22Rv1 (cell line): ENCODE data around the gene HS6ST2.
A peak's percentile ranks its signal among the peaks of the same experiment; 100 is the strongest.

Source experiments
- H3K27ac ChIP-seq: fragments of 450-650 bp; 2 replicates; pipeline ENCODE4 v1.5.1; 2017
- ZFX ChIP-seq: fragments of 450-650 bp; IDR thresholded peaks from 2 replicates; pipeline ENCODE4 v1.6.1; 2017; ENCODE audit warnings: antibody characterized with exemption, borderline replicate concordance
- TF ChIP-seq, protein P1 (sequence below): fragments of 450-650 bp; IDR thresholded peaks from 2 replicates; pipeline ENCODE4 v1.5.1; 2017; ENCODE audit warnings: mild to moderate bottlenecking

HS6ST2 gene

DNA sequence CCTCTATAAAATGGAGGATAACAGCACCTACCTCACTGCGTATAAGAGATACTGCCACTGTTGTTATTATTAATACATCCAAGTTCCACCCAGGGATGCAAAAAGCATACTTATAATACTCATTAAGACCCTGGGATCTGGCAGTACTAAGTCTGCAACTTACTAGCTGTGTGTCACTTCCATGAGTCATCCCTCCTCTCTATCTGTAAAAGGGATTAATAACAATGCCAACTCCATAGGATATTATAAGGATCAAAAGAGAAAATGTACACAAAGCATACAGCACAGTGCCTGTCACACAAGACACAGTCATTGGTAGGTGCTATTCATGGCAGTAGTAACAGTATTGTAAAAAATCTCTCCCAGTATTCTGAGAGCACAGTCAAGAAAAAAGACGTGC is 216.7 kb downstream of the HS6ST2 start:
- TF ChIP-seq, protein P1, sequence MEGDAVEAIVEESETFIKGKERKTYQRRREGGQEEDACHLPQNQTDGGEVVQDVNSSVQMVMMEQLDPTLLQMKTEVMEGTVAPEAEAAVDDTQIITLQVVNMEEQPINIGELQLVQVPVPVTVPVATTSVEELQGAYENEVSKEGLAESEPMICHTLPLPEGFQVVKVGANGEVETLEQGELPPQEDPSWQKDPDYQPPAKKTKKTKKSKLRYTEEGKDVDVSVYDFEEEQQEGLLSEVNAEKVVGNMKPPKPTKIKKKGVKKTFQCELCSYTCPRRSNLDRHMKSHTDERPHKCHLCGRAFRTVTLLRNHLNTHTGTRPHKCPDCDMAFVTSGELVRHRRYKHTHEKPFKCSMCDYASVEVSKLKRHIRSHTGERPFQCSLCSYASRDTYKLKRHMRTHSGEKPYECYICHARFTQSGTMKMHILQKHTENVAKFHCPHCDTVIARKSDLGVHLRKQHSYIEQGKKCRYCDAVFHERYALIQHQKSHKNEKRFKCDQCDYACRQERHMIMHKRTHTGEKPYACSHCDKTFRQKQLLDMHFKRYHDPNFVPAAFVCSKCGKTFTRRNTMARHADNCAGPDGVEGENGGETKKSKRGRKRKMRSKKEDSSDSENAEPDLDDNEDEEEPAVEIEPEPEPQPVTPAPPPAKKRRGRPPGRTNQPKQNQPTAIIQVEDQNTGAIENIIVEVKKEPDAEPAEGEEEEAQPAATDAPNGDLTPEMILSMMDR = no peak
- TF ChIP-seq ZFX = no peak
- H3K27ac ChIP-seq = no peak overlapping the region

- no peak overlapping the region for H3K27ac ChIP-seq
- TF ChIP-seq, protein P1 = peak; percentile 69
- no peak for TF ChIP-seq ZFX
These were observed 217.9 kb downstream of the HS6ST2 start for GRCh38 chrX:132740316-132741123.

GRCh38 chrX:132738951-132739350 is 219.5 kb downstream of the HS6ST2 start:
- no peak overlapping the region for H3K27ac ChIP-seq
- no peak for TF ChIP-seq ZFX
- TF ChIP-seq, protein P1 = no peak

GRCh38 chrX:132737743-132738142 is 220.7 kb downstream of the HS6ST2 start:
- TF ChIP-seq, protein P1 = no peak
- TF ChIP-seq ZFX = no peak
- no peak overlapping the region for H3K27ac ChIP-seq

- H3K27ac ChIP-seq = no peak overlapping the region
- no peak for TF ChIP-seq ZFX
- TF ChIP-seq, protein P1 = no peak
These were observed 226.2 kb downstream of the HS6ST2 start for GRCh38 chrX:132732236-132732635.

- TF ChIP-seq, protein P1 = no peak
- no peak for TF ChIP-seq ZFX
- no peak overlapping the region for H3K27ac ChIP-seq
These were observed 227.7 kb downstream of the HS6ST2 start for GRCh38 chrX:132730726-132731125.

DNA sequence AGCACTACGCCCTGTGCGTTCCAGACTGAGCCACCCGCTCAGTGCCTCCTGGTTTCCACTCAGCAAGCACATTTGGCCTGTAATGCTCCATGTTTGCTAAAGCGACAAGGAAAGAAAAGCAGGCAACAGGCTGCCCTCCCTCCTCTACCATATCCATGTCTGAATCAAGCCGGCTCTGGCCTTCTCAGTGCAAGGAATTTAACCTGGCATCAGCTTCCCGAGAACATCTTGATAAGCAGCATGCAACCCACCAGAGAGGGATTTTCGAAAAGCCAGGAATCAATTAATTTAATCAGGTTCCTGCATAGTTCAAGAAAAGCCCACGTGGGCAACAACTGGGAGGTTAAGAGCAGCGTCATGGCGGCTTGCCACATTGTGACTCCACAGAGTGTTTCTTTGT is 228.2 kb downstream of the HS6ST2 start:
- TF ChIP-seq ZFX = no peak
- TF ChIP-seq, protein P1 = no peak
- no peak overlapping the region for H3K27ac ChIP-seq
